ENCODE measurements around the gene VAMP8.
A peak's percentile ranks its signal among the peaks of the same experiment; 100 is the strongest.

Gene VAMP8

GRCh38 chr2:85604568-85605339 is 27.4 kb downstream of the VAMP8 start:
- peak; percentile 44 for DNase-seq (ENCODE audit: low read depth)
- H3K4me3 ChIP-seq (ENCODE audit: low read length), result no peak overlapping the region
- no peak for TF ChIP-seq CTCF (IDR thresholded peaks at IDR 0.05; ENCODE audit: insufficient read depth, low read depth, low read length, missing control alignments)

GRCh38 chr2:85605406-85606115 is 28.2 kb downstream of the VAMP8 start:
- TF ChIP-seq CTCF (IDR thresholded peaks at IDR 0.05; ENCODE audit: insufficient read depth, low read depth, low read length, missing control alignments), result no peak
- DNase-seq (ENCODE audit: low read depth), result no peak
- no peak overlapping the region for H3K4me3 ChIP-seq (ENCODE audit: low read length)

- H3K4me3 ChIP-seq (ENCODE audit: low read length), result no peak overlapping the region
- TF ChIP-seq CTCF (IDR thresholded peaks at IDR 0.05; ENCODE audit: insufficient read depth, low read depth, low read length, missing control alignments), result no peak
- DNase-seq (ENCODE audit: low read depth), result no peak
Observed at GRCh38 chr2:85606116-85606455, 28.7 kb downstream of the VAMP8 start.

- H3K4me3 ChIP-seq (ENCODE audit: low read length), result no peak overlapping the region
- no peak for DNase-seq (ENCODE audit: low read depth)
- no peak for TF ChIP-seq CTCF (IDR thresholded peaks at IDR 0.05; ENCODE audit: insufficient read depth, low read depth, low read length, missing control alignments)
Observed at GRCh38 chr2:85607268-85608215, 30.2 kb downstream of the VAMP8 start.

GRCh38 chr2:85611217-85611704 is 33.9 kb downstream of the VAMP8 start:
- peak overlapping the region; percentile 74 for H3K4me3 ChIP-seq (ENCODE audit: low read length)
- TF ChIP-seq CTCF (IDR thresholded peaks at IDR 0.05; ENCODE audit: insufficient read depth, low read depth, low read length, missing control alignments), result no peak
- DNase-seq (ENCODE audit: low read depth), result no peak

GRCh38 chr2:85611705-85612587 is 34.6 kb downstream of the VAMP8 start, which contains the start of gene C2orf68:
Gene C2orf68, minus strand, starts transcription at chr2:85612066. Its CDS starts 82 bp downstream, at chr2:85611984.
- peak within 1 kb of the TSS; percentile 74 for H3K4me3 ChIP-seq (ENCODE audit: low read length)
- no peak for TF ChIP-seq CTCF (IDR thresholded peaks at IDR 0.05; ENCODE audit: insufficient read depth, low read depth, low read length, missing control alignments)
- DNase-seq (ENCODE audit: low read depth), result peak; percentile 88

All from epithelial cell of esophagus (primary cell).